H1 (cell line): Measurements from ENCODE around the gene PUDP. TPM values are rescaled to one million over a fixed set of nuclear protein-coding genes. Genes with fewer than 3 reads are reported as not detected.

ENCODE experiments used
- CTCF ChIA-PET: fragments of 300-600 bp; sonication (Branson Sonifier 250); formaldehyde crosslinking; loops from one replicate; lab custom pipeline; 2021; ENCODE audit not compliant: partially characterized antibody; lab: Charles Lee
- POLR2A ChIA-PET: fragments of 300-600 bp; sonication (Branson Sonifier 250); formaldehyde crosslinking; loops from one replicate; lab custom pipeline; 2021; ENCODE audit warnings: inconsistent platforms; ENCODE audit not compliant: partially characterized antibody; lab: Charles Lee
- DNase-seq, 2 experiments: peaks; one replicate each; pipeline versions ENCODE4 v3.0.0 to v3.0.0-alpha.2; 2010 to 2022; ENCODE audit warnings: low spot score in 2 of 2, low read depth in 1 of 2, mixed read lengths in 1 of 2
- FAIRE-seq: peaks from 2 replicates; lab custom pipeline; 2011; peaks lifted over from hg19 to GRCh38; lab: Jason Lieb, UNC
- H2AFZ ChIP-seq: 2 replicates; pipeline ENCODE4 v1.8.1; 2012; ENCODE audit warnings: low read length, inconsistent platforms
- H2AK5ac ChIP-seq: 2 replicates; pipeline ENCODE4 v1.6.1; 2013; ENCODE audit warnings: low read depth, low read length
- H2BK120ac ChIP-seq: replicated peaks from 2 replicates; pipeline ENCODE3; 2013; ENCODE audit warnings: low read depth, low read length, inconsistent platforms
- H2BK12ac ChIP-seq: 2 replicates; pipeline ENCODE4 v1.6.1; 2013; ENCODE audit warnings: low read depth, low read length
- H2BK15ac ChIP-seq: 2 replicates; pipeline ENCODE4 v1.6.1; 2013; ENCODE audit warnings: low read length
- H2BK20ac ChIP-seq: 2 replicates; pipeline ENCODE4 v1.6.1; 2013; ENCODE audit warnings: low read length
- H2BK5ac ChIP-seq: 2 replicates; pipeline ENCODE4 v1.6.1; 2013; ENCODE audit warnings: low read depth, low read length
- H3K14ac ChIP-seq: 2 replicates; pipeline ENCODE4 v1.6.1; 2013; ENCODE audit warnings: inconsistent platforms; ENCODE audit not compliant: insufficient read length
- H3K18ac ChIP-seq: 2 replicates; pipeline ENCODE4 v1.6.1; 2013; ENCODE audit warnings: low read length; ENCODE audit errors: extremely low read depth
- H3K23ac ChIP-seq: 2 replicates; pipeline ENCODE4 v1.6.1; 2013; ENCODE audit warnings: inconsistent platforms; ENCODE audit not compliant: insufficient read length
- H3K23me2 ChIP-seq: 2 replicates; pipeline ENCODE4 v1.6.1; 2013; ENCODE audit warnings: low read depth, low read length
- H3K27ac ChIP-seq: 2 replicates; pipeline ENCODE4 v1.6.1; 2011; ENCODE audit warnings: low read depth, low read length, inconsistent platforms
- H3K27me3 ChIP-seq, 4 experiments: replicated peaks in 1 of 4; 1 replicate in 1 of 4; 2 replicates in 3 of 4; pipeline versions ENCODE4 v1.6.1 to v1.8.1; 2011 to 2013; ENCODE audit warnings: low read length in 3 of 4, mild to moderate bottlenecking in 3 of 4, inconsistent platforms in 2 of 4, mixed read lengths in 2 of 4, moderate library complexity in 1 of 4; ENCODE audit not compliant: control insufficient read depth in 3 of 4, insufficient read depth in 3 of 4; ENCODE audit errors: extremely low read depth in 1 of 4
- H3K36me3 ChIP-seq, 4 experiments: 2 replicates each; pipeline versions ENCODE4 v1.6.1 to v1.8.1; 2011 to 2013; ENCODE audit warnings: mild to moderate bottlenecking in 4 of 4, low read length in 3 of 4, moderate library complexity in 2 of 4, control low read depth in 1 of 4, inconsistent platforms in 1 of 4; ENCODE audit not compliant: insufficient read depth in 4 of 4, control insufficient read depth in 2 of 4
- H3K4ac ChIP-seq: replicated peaks from 2 replicates; pipeline ENCODE3; 2013; ENCODE audit warnings: low read length, low read depth, mixed read lengths, inconsistent platforms; ENCODE audit not compliant: insufficient read length
- H3K4me1 ChIP-seq, 4 experiments: replicated peaks in 1 of 4; 1 replicate in 1 of 4; 2 replicates in 3 of 4; pipeline versions ENCODE4 v1.6.1 to v1.8.1; 2011 to 2013; ENCODE audit warnings: low read length in 3 of 4, inconsistent platforms in 2 of 4, mixed read lengths in 1 of 4; ENCODE audit not compliant: insufficient read depth in 4 of 4, control insufficient read depth in 3 of 4
- H3K4me2 ChIP-seq, 2 experiments: 2 replicates each; pipeline versions ENCODE4 v1.6.1 to v1.8.1; 2011 to 2013; ENCODE audit warnings: low read depth in 2 of 2, low read length in 2 of 2, control low read depth in 1 of 2, inconsistent platforms in 1 of 2, mild to moderate bottlenecking in 1 of 2; ENCODE audit not compliant: insufficient read depth in 1 of 2
- H3K4me3 ChIP-seq, 4 experiments: fragments of 200-600, 300-600 bp in 1 of 4; sonication (generic), shearing (Covaris generic), sonication (Bioruptor Twin) in 1 of 4; 2 replicates each; pipeline versions ENCODE4 v1.5.1 to v1.8.1; 2011 to 2016; ENCODE audit warnings: low read length in 4 of 4, low read depth in 3 of 4, control low read depth in 2 of 4, inconsistent platforms in 2 of 4, mild to moderate bottlenecking in 2 of 4, mixed read lengths in 1 of 4, moderate library complexity in 1 of 4; ENCODE audit not compliant: insufficient read depth in 2 of 4; ENCODE audit errors: extremely low read depth in 1 of 4
- H3K56ac ChIP-seq: replicated peaks from 2 replicates; pipeline ENCODE3; 2013; ENCODE audit warnings: low read depth, mild to moderate bottlenecking, mixed read lengths, low read length, inconsistent platforms; ENCODE audit not compliant: insufficient read length
- H3K79me1 ChIP-seq: 2 replicates; pipeline ENCODE4 v1.6.1; 2013; ENCODE audit warnings: low read depth, low read length, control low read depth
- H3K79me2 ChIP-seq, 2 experiments: 2 replicates each; pipeline versions ENCODE4 v1.6.1 to v1.8.1; 2012 to 2013; ENCODE audit warnings: low read length in 2 of 2, mild to moderate bottlenecking in 2 of 2, inconsistent platforms in 1 of 2; ENCODE audit not compliant: insufficient read depth in 2 of 2, control insufficient read depth in 1 of 2
- H3K9ac ChIP-seq, 4 experiments: replicated peaks in 1 of 4; 1 replicate in 1 of 4; 2 replicates in 3 of 4; pipeline versions ENCODE4 v1.6.1 to v1.8.1; 2011 to 2013; ENCODE audit warnings: low read depth in 3 of 4, low read length in 3 of 4, control low read depth in 2 of 4, mild to moderate bottlenecking in 2 of 4, moderate library complexity in 2 of 4, inconsistent platforms in 1 of 4; ENCODE audit errors: extremely low read depth in 1 of 4
- H3K9me3 ChIP-seq, 2 experiments: 2 replicates each; pipeline versions ENCODE4 v1.6.1 to v1.8.1; 2012 to 2013; ENCODE audit warnings: mild to moderate bottlenecking in 2 of 2, moderate library complexity in 2 of 2, control low read depth in 1 of 2, inconsistent platforms in 1 of 2, low read depth in 1 of 2, low read length in 1 of 2, mixed read lengths in 1 of 2; ENCODE audit not compliant: insufficient read depth in 2 of 2
- H4K20me1 ChIP-seq, 2 experiments: replicated peaks in 1 of 2; 2 replicates each; pipeline versions ENCODE3 to v1.8.1; 2011 to 2013; ENCODE audit warnings: inconsistent platforms in 2 of 2, low read length in 2 of 2, mild to moderate bottlenecking in 1 of 2; ENCODE audit not compliant: insufficient read depth in 2 of 2, control insufficient read depth in 1 of 2
- H4K5ac ChIP-seq: 2 replicates; pipeline ENCODE4 v1.6.1; 2013; ENCODE audit warnings: low read length, low read depth, mixed read lengths, inconsistent platforms; ENCODE audit not compliant: insufficient read length
- H4K8ac ChIP-seq: 2 replicates; pipeline ENCODE4 v1.8.0; 2013; ENCODE audit warnings: mild to moderate bottlenecking, moderate library complexity, low read length, inconsistent platforms; ENCODE audit not compliant: insufficient read depth; ENCODE audit errors: extremely low read depth
- H4K91ac ChIP-seq: replicated peaks from 2 replicates; pipeline ENCODE3; 2013; ENCODE audit warnings: low read length, mixed read lengths, inconsistent platforms; ENCODE audit not compliant: insufficient read length
- SAP30 ChIP-seq: fragments of 300-600 bp; sonication (generic); IDR thresholded peaks from 2 replicates; pipeline ENCODE4 v1.7.1; 2012; ENCODE audit warnings: low read length, moderate library complexity, mild to moderate bottlenecking, inconsistent platforms; ENCODE audit not compliant: insufficient read depth, insufficient replicate concordance
- TEAD4 ChIP-seq: IDR thresholded peaks from 2 replicates; pipeline ENCODE4 v1.6.1; 2012; ENCODE audit warnings: low read depth, low read length, inconsistent platforms, mixed read lengths
- WGBS, 2 experiments: shearing (Covaris generic) in 1 of 2; methylation state at CpG; one replicate each; pipeline versions ENCODE4 v1.1.6 to v1.1.7; 2013 to 2015; ENCODE audit warnings: low lambda C conversion rate in 2 of 2, mixed read lengths in 2 of 2, inconsistent platforms in 1 of 2, low coverage in 1 of 2, missing lambda C conversion rate in 1 of 2; ENCODE audit not compliant: insufficient replicate concordance in 2 of 2, insufficient coverage in 1 of 2, insufficient read length in 1 of 2; ENCODE audit errors: extremely low coverage in 1 of 2, missing lambda C conversion rate in 1 of 2; 5-methylcytosine and 5-hydroxymethylcytosine counted together
- polyA plus RNA-seq, 7 experiments: library from polyadenylated mRNA; depleted of rRNA in 3 of 7; stranded (reverse) in 5 of 7; unstranded in 2 of 7; fragments of >200 nt in 5 of 7; fragments of 200-250 nt in 2 of 7; gene quantifications; 1 replicate in 5 of 7; 2 replicates in 1 of 7; 4 replicates in 1 of 7; pipeline versions ENCODE4 v1.2.1 to v1.2.3, GENCODE V29; 2011 to 2013; ENCODE audit warnings: missing spikeins in 2 of 7, mixed read lengths in 2 of 7
- total RNA-seq: library from RNA; stranded (reverse); fragmentation: NEBNext Ultra II Directional; extraction: Animal tissue kit (Norgen Biotek cat#: 25700); gene quantifications from 2 replicates; pipeline ENCODE4 v1.2.1, GENCODE V29; 2021

PUDP gene
- total and polyA plus RNA-seq, 2 of the 8 experiments (the other 6 are each of a cell fraction or from before 2014, with no cell fraction given) = 27.2 to 30.2 TPM

- Histone ChIP-seq H3K9ac (no peak overlapping the region), H2BK120ac (no peak overlapping the region), H3K9me3 (no peaks in the 10 kb centered on the region), H4K5ac (no peak overlapping the region), H3K79me2 (no peaks in the 10 kb centered on the region), H3K79me1 (no peaks in the 10 kb centered on the region), H3K4me1 (peaks cover 0 to 8% (median 4%) of the 10 kb centered on the region in 4 experiments; a peak in 4 of 7 replicates), H3K4me2 (no peak overlapping the region), H2BK15ac (no peak overlapping the region), H2BK20ac (no peak overlapping the region), H4K91ac (no peak overlapping the region), H4K20me1 (no peaks in the 10 kb centered on the region), H2AK5ac (no peak overlapping the region), H3K4me3 (no peak overlapping the region), H3K18ac (no peak overlapping the region), H3K4ac (no peak overlapping the region), H3K27me3 (no peaks in the 10 kb centered on the region), H2AFZ (no peak overlapping the region), H2BK12ac (no peak overlapping the region), H3K23ac (no peak overlapping the region), H3K23me2 (no peaks in the 10 kb centered on the region), H3K14ac (no peak overlapping the region), H3K27ac (no peak overlapping the region), H3K36me3 (no peaks in the 10 kb centered on the region), H2BK5ac (no peak overlapping the region), H4K8ac (no peak overlapping the region), H3K56ac (no peak overlapping the region)
- POLR2A ChIA-PET = no interaction called here
- FAIRE-seq (no peak), DNase-seq (no peak)
- WGBS, 2 experiments = 88% methylated on average over 3 of the region's 3 CpGs; no CpG with 5 or more reads in 1 of the 2 experiments
- CTCF ChIA-PET = interaction anchor here (2.1 kb wide), 1 partner anchor 12 kb away, joined by 6 read pairs; no protein-coding TSS in a partner anchor
- no peak for TF ChIP-seq TEAD4
- TF ChIP-seq SAP30 = no peak
These were observed 62.1 kb downstream of the PUDP start for GRCh38 chrX:7085879-7086278.
